ENCODE results near the gene ACSF2.
"Not testable (repeated sequence)": the region's sequence is repeated elsewhere in the genome, so short reads cannot be mapped to it uniquely, and the experiment has no call there.

The ACSF2 gene, protein sequence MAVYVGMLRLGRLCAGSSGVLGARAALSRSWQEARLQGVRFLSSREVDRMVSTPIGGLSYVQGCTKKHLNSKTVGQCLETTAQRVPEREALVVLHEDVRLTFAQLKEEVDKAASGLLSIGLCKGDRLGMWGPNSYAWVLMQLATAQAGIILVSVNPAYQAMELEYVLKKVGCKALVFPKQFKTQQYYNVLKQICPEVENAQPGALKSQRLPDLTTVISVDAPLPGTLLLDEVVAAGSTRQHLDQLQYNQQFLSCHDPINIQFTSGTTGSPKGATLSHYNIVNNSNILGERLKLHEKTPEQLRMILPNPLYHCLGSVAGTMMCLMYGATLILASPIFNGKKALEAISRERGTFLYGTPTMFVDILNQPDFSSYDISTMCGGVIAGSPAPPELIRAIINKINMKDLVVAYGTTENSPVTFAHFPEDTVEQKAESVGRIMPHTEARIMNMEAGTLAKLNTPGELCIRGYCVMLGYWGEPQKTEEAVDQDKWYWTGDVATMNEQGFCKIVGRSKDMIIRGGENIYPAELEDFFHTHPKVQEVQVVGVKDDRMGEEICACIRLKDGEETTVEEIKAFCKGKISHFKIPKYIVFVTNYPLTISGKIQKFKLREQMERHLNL

DNA sequence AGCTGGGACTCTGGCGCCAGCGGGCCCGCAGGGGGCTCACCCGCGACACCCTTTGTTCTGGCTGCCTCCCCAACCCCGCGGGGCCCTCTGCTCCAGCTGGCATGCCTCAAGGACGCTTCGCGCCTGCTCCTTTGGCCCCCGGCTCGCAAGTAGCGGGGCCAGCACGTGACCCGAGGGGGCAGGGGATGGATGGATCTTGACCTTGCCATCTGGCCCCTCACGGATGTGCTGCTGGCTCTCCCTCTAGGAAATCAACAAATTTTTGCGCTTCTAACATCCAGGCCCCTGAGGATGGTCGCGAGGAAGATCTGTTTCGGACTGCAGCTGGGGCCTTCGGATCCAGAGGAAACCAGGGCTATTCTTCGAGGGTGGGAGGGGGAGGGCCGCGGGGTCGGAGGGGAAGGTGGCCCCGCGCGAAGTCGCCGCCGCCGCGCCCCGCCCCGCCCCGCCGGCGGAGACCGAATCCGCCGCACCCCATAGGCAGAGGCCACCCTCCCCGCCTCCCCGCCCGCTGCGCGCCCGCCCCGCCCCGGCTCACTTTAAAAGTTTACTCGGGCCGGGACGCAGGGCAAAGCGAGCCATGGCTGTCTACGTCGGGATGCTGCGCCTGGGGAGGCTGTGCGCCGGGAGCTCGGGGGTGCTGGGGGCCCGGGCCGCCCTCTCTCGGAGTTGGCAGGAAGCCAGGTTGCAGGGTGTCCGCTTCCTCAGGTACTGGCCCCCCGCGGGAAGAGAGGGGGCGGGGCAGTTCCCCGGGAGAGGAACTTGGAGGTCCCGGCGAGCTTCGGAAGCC is at the start of gene ACSF2:
TSS of gene ACSF2 (plus strand) at position 537 of the 790 bp plus-strand sequence. CDS start at position 581, 44 bp downstream.
- DNase-seq, result peak; percentile 74

DNA sequence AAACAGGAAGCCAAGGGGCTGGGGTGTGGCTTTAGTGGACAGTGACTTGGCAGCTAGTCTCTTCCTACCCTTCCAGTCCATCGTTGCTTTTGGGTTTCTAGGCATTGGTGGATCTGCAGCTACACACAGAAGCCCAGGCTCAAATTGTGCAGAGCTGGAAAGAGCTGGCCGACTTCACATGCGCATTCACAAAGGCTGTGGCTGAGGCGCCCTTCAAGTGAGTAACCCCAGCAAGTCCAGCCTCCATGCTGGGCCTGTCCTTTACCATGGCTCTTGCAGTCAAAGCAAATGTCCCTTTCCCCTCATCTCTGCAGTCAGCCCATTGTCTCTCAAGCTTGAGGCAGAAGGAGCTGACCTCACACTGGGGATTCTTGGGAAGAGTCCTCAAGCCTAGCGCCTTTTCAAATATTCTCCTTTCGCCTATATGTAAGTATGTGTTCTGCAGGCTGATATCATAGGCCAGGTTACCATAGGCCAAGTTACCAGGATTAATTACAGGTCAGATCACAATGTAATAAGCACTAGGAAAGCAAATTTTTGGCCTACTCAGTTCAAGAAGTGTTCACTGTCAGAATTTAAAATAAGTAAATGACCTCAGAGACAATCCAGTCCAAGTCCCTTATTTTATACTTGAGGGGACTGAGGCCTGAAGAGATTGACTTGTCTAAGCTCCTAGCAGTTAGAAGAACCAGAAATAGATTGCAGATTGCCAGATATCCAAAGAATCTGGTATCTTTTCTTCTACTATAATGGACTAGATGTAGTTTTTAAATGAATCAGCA is 46.5 kb upstream of the ACSF2 start:
- no peak for DNase-seq

DNA sequence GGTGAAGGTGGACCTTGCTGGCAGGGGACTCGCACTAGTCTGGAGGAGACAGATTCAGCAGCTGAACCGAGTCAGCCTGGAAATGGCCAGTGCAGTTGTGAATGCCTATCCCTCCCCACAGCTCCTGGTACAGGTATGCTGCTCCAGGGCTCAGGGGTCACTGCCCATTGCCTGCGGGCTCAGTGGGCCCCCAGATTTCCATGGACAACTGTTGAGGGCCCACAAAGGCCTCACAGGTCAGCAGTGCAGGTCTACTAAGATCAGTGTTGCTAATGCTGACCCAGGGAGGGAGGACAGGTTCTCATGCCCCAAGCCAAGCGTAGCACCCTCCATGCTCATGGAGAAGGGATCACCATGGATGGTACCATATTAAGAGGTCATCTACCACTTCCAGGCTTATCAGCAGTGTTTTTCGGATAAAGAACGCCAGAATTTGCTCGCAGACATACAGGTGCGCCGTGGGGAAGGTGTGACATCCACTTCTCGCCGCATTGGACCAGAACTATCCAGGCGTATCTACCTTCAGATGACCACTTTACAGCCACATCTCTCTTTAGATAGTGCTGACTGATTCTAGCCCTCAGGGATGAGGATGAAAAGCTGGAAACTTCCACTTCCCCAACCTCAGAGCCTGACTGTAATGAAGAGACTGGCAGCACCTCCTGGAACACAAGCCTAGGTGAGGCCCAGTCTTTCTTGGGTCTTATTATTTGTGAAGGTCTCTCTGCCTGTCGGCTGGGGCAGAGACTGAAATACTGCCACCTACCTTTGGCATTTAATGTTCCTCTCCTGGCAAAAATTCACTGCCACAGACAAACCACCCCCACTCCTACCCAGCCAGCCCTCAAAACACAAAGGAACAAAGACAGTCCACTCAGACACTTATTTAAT is 45.4 kb upstream of the ACSF2 start:
- DNase-seq, result no peak

DNA sequence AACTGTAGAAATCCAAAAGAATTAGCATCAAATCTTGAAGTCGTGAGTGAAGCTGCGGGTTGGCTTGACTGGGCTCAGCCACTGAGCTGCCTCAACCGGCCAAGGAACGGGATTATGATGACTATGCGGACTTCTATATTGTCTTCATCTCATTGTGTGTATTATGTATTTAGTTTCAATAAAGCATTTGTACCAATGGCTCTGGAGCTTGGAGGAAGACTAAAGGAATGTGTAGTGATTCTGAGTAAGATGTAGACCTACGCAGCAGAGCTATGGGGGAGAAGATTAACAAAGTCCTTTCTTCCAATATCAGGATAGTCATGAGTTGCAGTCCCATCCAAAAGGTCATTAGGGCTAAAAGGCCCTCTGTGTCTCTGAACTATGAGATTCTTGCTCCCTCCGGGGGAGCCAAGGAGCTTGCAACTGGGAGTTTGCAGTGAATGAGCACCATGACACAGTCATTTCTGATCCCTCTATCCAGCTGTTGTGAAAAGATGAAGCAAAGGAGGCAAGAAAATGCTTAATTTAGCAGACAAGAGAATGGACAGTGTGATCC is 44.7 kb upstream of the ACSF2 start:
- no peak for DNase-seq

DNA sequence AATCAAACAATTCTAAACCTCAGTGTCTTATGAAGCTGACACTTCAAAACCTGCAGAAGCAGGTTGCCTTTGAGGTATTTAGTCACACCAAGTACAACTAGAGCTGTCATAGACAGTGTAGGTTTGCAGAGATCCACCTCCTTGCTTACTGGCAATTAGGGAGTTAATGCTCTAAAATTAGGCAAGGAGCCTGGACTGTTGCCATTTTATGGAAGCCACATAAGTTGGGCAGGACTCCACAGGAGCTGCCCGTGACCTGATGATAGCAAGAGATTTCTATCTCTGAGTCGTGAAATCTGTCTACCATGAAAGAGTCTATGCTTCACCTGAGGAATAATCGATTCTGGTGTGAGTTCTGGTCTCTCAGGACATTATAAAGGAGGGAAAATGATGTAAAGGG is 44.1 kb upstream of the ACSF2 start:
- no peak for DNase-seq

DNA sequence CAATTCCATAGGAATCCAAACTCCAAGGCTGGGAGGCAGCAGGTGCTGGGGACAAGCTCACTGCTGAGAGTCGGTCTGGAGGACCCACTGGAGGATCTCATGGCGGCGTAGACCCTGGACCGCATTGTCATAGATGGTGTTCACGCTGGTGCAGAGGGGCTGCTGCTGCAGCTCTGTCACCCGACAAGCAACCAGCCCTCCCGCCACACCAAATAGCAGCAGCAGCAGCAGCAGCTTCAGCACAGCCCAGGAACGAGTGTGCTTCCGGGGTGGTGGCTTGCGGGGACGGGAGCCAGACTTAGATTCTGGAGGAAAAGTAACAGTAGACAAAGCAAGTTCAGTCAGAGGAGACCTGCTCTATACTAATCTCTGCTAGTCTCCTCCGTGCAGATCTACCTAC is 43.1 kb upstream of the ACSF2 start:
- DNase-seq, result no peak

DNA sequence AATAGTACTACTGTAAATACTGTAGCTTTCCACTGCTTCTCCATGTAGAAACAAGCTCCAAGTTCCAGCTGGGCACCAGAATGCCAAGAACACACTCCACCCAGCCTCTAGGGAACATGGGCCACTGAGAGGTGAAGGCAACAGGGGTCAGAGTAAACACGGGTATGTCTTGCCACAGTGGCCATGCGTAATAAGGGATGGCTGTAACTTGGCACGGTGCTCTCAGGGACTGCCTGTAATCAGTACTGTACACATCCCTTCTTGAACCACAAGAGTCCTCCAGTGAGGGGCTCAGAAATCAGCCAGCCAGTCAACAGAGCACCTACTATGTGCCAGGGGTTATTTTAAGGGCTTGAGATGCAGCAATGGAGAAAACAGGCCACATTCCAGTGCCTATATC is 39.5 kb upstream of the ACSF2 start:
- DNase-seq, result no peak

DNA sequence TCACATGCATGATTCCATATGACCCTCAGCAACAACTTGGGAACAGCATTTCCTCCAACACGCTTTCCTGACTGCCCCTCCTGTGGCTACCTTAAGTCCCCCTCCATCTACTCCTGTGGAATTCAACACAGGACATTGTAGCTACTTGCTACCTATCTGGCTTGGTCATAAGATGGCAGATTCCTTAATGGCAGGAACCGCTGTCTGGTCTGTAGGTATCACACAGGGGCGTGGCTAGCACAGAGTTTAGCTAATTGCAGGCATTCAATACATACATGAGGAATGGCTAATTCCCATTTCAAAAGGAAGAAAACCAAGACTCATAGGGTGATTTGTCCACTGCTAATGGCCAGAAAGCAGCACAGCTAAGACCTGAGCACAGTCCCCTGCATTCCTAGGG is 37.3 kb upstream of the ACSF2 start:
- no peak for DNase-seq

DNA sequence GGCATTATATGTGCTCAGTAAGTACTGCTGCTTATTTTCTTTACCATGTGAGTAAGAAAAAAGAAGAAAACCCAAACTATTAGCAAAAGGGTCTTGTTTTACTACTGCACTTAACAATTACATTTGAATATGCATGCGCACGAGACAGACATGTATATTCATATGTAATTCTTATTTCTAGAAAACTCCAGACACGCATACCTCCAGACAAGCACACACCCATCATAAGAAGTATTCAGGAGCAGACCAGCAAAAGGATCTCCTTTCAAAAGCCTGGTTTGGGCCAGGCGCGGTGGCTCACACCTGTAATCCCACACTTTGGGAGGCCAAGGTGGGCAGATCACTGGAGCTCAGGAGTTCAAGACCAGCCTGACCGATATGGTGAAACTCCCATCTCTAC is 36.5 kb upstream of the ACSF2 start:
- DNase-seq, result no peak

DNA sequence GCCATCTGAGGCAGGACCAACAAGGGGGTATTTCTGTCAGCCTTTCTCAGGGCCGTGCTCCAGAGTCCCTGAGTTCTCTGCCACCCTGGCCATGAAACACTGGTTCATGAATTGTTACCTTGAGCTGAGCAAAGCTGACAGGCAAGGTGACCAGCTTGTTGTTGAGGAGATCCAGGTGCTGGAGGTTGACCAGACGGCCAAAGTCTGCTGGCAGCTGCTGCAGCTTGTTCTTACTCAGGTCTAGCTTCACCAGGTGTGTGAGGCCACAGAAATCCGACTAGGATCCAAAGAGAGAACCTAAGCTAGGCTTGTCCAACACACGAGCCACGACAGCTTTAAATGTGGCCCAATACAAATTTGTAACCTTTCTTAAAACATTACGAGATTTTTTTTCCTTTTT is 33.4 kb upstream of the ACSF2 start:
- DNase-seq, result no peak

DNA sequence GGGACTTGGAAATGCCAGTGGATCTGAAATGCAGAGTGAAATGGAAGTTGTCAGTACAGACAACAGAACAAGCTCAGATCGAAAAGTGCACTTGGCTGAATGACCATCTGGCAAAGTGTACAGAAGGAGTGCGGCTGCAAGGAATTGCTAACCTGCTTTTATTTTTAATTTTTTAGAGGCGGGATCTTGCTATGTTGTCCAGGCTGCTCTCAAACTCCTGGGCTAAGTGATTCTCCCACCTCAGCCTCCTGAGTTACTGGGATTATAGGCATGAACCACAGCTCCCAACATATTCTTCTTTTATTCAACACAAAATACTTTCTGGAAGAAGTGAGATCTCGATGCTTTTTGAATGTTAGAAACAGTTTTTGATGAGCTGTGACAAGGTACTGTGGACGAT is 32.3 kb upstream of the ACSF2 start:
- DNase-seq, result no peak

DNA sequence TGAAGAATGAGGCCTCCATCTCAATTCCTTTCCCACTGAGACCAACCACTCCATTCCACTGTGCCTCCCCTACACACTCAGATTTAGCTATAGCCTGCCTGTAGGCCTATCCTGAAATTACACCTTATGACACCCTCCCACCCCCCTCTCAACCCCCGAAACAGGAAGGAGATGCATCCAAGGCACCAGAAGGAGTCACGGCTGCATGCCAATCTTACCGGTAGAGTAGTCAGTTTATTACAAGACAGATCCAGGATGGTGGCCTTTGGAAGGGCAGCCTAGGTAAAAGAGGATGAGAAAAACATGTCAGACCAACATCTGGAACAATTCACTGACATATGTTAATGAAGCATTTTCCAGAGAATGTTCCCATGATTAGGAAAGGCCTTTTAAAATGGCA is 31.3 kb upstream of the ACSF2 start:
- DNase-seq, result no peak

DNA sequence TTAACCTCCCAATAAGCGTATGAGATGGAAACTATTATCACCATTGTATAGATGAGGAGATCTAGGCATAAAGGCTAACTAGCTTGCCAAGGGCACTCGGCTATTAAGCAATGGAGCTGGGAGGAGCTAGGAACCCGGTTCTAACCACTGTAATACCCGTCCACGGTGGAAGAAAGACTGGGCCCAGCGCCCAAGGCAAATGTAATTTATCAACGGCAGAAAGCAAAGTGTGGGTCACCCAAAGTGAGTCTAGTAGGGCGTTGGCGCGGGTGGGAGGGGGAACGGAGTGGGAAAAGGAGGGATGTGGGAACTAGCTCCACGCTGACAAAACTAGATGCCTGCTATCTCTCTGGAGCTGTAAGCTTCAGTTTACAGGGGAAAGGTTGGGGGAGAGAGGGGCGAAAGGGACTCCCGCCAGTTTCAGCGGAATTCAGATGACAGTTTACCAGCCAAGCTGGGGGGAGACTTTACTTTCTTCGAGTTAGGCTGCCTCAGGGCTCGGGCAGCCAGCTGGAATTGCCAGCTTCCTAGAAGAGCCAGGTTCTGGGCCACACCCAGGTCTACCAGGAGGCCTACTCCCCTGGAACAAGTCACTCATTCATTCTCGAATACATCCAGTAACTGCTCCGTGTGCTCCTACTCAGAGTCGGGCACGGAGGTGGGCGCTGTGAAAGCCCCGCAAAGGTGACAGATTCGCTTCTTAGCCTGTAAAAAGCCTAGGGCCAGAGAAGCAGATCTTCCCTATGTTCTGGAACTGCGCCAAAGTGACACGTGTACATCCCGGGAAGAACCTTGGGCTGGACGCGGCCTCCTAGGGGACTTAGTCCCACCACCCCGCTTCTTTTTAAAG is 29.5 kb upstream of the ACSF2 start:
- DNase-seq, result peak; percentile 23

DNA sequence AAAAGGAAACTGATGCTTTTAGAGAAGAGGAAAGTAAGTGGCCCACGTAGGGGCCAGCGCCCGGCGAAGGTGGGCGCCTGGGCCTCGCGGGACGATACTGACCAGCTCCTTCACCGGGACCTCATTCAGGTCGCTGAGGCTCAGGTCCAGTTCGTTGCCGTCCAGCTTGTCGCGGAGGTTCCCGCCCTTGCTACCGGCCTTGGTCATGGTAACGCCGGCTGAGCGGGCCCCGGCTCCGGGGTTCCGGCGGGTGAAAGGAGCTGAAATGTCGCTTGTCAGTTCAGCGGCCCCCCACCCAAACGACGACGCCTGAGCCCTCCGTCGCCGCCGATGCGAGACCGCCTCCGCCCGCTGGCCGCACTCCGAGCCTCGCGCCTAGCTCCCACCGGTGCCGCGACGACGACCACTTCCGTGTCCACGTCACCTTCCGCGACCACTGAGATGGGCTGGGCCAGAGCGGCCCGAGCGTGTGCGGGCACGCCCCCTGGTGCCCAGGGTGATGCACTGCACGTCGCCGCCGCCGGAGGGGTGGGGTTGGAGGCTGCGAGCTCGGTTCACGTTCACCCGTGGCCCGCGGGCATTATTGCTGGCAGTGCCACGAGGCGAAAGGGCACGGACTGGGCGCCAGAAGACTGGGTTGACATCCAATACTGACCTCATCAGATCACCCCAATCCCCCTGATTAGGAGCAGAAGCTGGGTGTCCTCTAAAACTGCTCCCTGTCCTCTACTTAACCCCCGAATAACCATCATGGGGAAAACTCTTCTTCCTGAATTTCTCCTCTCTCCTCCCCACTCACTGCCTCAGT is 28.7 kb upstream of the ACSF2 start, which contains the start of gene LRRC59:
TSS of gene LRRC59 (minus strand) at position 413 of the 808 bp plus-strand sequence. CDS start at position 207, 206 bp downstream.
- DNase-seq, result peak; percentile 91

DNA sequence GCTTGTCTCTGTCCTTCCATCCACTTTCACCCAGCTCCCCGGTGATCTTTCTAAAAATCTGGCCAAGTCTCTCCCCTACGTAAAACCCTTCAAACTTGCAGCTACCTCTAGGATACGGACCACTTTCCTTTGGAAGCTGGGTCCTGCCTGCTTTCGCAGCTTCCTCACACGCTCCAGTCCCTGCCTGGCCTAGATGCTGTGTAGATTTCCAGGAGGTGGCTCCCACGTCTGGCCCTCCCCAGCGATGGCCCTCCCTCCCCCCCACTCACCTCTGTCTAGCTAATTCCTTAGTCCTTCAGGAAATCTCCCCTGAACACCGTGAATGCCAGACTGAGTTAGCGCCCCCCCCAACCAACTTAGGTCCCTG is 28.1 kb upstream of the ACSF2 start:
- DNase-seq, result no peak

DNA sequence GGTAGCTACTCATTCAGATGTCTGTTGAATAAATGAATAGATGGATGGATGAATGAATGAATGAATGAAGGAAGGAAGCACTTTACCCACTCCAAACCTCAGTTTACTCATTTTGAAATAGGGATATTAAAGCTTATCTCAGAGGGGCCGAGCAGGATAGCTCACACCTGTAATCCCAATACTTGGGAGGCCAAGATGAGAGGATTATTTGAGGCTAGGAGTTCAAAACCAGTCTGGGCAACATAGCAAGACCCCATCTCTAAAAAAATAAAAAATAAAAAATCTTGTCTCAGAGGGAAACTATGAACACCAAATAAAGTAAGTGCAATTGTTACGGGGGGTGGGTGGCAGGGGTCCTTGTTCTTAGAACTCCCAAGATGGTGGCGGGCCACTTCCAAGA is 27.3 kb upstream of the ACSF2 start:
- not testable (repeated sequence) for DNase-seq

DNA sequence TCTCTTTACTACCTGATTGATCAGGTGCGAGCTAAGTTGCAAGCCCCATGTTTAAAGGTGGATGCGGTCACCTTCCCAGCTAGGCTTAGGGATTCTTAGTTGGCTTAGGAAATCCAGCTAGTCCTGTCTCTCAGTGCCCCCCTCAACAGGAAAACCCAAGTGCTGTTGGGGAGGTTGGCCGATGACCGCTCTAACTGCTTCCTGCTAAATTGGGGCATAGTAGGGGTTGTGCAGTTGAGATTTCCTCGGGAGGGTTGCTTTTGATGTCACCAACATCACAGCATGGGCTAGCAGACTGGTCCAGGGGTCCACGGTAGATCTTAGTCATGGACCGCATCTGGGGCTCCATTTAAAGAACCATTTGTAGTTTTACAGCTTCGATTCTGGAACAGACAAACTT is 26.4 kb upstream of the ACSF2 start:
- DNase-seq, result not testable (repeated sequence)

DNA sequence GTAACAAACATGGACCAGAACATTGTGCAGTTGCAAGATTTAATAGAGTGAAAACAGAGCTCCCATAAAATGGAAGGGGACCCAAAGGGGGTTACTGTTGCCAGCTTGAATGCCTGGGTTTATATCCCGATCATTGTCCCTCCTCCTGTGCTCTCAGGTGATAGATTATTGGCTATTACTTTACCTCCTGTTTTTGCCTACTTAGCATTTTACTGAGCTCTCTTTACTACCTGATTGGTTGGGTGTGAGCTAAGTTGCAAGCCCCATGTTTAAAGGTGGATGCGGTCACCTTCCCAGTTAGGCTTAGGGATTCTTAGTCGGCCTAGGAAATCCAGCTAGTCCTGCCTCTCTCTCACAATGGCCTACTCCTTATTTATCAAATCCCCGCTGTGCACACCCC is 20.7 kb upstream of the ACSF2 start:
- DNase-seq, result not testable (repeated sequence)

DNA sequence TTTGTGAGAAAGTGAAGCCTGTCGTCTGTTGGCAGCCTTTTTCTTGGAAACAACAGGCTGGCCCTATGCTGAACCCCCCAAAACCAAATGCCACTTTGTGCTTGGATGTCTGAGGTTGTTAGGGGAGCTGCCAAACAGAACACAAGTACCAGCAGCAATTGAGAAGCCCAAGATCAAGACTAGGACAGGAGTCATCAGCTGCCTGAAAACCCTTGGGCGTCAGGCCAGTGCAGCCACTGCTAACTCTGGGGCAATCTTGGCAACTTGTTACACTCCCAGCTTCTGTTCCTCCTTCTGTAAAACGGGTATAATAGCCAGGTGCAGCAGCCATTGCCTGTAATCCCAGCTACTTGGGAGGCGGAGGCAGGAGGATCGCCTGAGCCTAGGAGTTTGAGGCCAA is 19.4 kb upstream of the ACSF2 start:
- no peak for DNase-seq

DNA sequence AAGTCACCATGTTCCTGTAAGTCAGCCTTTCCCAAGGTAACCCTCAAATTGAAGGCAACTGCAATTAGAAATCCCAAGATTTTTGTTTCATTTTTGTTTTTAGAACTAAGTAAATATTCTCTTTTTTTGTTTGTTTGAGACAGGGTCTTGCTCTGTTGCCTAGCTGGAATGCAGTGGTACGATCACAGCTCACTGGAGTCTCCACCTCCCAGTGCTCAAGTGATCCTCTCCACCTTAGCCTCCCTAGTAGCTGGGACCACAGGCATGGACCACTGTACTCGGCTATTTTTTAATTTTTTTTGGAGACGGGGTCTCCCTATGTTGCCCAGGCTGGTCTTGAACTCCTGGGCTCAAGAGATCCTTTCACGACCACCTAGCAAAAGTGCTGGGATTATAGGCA is 18.1 kb upstream of the ACSF2 start:
- DNase-seq, result no peak

Measured in stimulated activated CD4-positive, alpha-beta T cell treated with anti-CD3 and anti-CD28 coated beads, Interleukin-12 subunit alpha, Interleukin-12 subunit beta, amount 100 ng/mL, for 4 hours (primary cell).